ENCODE results near the gene LCN6. TPM values are rescaled to one million over a fixed set of nuclear protein-coding genes. Genes with fewer than 3 reads are reported as not detected.
"Not testable (repeated sequence)": the region's sequence is repeated elsewhere in the genome, so short reads cannot be mapped to it uniquely, and the experiment has no call there.

Gene LCN6
- polyA plus RNA-seq, 4 donors: 1.4 to 21.5 (median 2.2) TPM; not detected in 1

GRCh38 chr9:136791516-136792276, 43.4 kb upstream of the LCN6 start:
- H3K4me3 ChIP-seq (ENCODE audit: low read depth in 1 of 3, low read length in 3 of 3): peak overlapping the region; percentile 60 to 92 (median 65)
- FAIRE-seq: no peak
- 2 to 3% (median 2%) methylated on average over 27 to 29 of the region's 29 CpGs for WGBS, 3 donors
- H3K36me3 ChIP-seq (ENCODE audit: control insufficient read depth in 3 of 3, insufficient read depth in 2 of 3, low read depth in 1 of 3, low read length in 3 of 3): peaks cover 0 to 38% (median 0%) of the 10 kb centered on the region in 3 donors
- DNase-seq: peak; percentile 91 to 93
- H3K4me1 ChIP-seq (ENCODE audit: control insufficient read depth in 3 of 3, insufficient read depth in 2 of 3, low read depth in 1 of 3, low read length in 2 of 3): peaks cover 0 to 74% (median 0%) of the 10 kb centered on the region in 3 donors
- H3K27me3 ChIP-seq (ENCODE audit: control insufficient read depth in 3 of 3, insufficient read depth in 3 of 3, low read length in 3 of 3): no peaks in the 10 kb centered on the region
- H3K27ac ChIP-seq (ENCODE audit: low read depth in 1 of 3, low read length in 2 of 3): peak overlapping the region; percentile 95 to 100 (median 97)
- H3K9me3 ChIP-seq (ENCODE audit: control insufficient read depth in 2 of 2, insufficient read depth in 1 of 2, low read depth in 1 of 2, low read length in 1 of 2): no peaks in the 10 kb centered on the region

GRCh38 chr9:136790640-136791515, 42.6 kb upstream of the LCN6 start, which contains the start of gene TMEM141:
TMEM141 (plus strand) TSS chr9:136791344; CDS start chr9:136791371, 27 bp downstream.
- Histone ChIP-seq H3K4me3 (ENCODE audit: low read depth in 1 of 3, low read length in 3 of 3) (peak within 1 kb of the TSS; percentile 60 to 92 (median 65)), H3K36me3 (ENCODE audit: control insufficient read depth in 3 of 3, insufficient read depth in 2 of 3, low read depth in 1 of 3, low read length in 3 of 3) (peaks cover 0 to 38% (median 0%) of the 10 kb centered on the region in 3 donors), H3K9me3 (ENCODE audit: control insufficient read depth in 2 of 2, insufficient read depth in 1 of 2, low read depth in 1 of 2, low read length in 1 of 2) (no peaks in the 10 kb centered on the region), H3K27ac (ENCODE audit: low read depth in 1 of 3, low read length in 2 of 3) (peak within 1 kb of the TSS; percentile 95 to 100 (median 97)), H3K27me3 (ENCODE audit: control insufficient read depth in 3 of 3, insufficient read depth in 3 of 3, low read length in 3 of 3) (no peaks in the 10 kb centered on the region), H3K4me1 (ENCODE audit: control insufficient read depth in 3 of 3, insufficient read depth in 2 of 3, low read depth in 1 of 3, low read length in 2 of 3) (peaks cover 0 to 73% (median 1%) of the 10 kb centered on the region in 3 donors)
- no peak for FAIRE-seq
- 0 to 1% (median 1%) methylated on average over 49 to 70 of the region's 70 CpGs for WGBS, 3 donors
- DNase-seq: peak; percentile 99 to 100

GRCh38 chr9:136789523-136789937, 41.2 kb upstream of the LCN6 start:
- DNase-seq (peak in 1 of 2 donors; percentile 79), FAIRE-seq (no peak)
- Histone ChIP-seq H3K4me1 (ENCODE audit: control insufficient read depth in 3 of 3, insufficient read depth in 2 of 3, low read depth in 1 of 3, low read length in 2 of 3) (peaks cover 0 to 66% (median 1%) of the 10 kb centered on the region in 3 donors), H3K36me3 (ENCODE audit: control insufficient read depth in 3 of 3, insufficient read depth in 2 of 3, low read depth in 1 of 3, low read length in 3 of 3) (peaks cover 0 to 28% (median 0%) of the 10 kb centered on the region in 3 donors), H3K27ac (ENCODE audit: low read depth in 1 of 3, low read length in 2 of 3) (peak overlapping the region in 2 of 3 donors; percentile 52 to 91), H3K4me3 (ENCODE audit: low read depth in 1 of 3, low read length in 3 of 3) (no peak overlapping the region), H3K27me3 (ENCODE audit: control insufficient read depth in 3 of 3, insufficient read depth in 3 of 3, low read length in 3 of 3) (no peaks in the 10 kb centered on the region), H3K9me3 (ENCODE audit: control insufficient read depth in 2 of 2, insufficient read depth in 1 of 2, low read depth in 1 of 2, low read length in 1 of 2) (no peaks in the 10 kb centered on the region)
- WGBS, 3 donors: 34 to 67% (median 38%) methylated on average over 3 of the region's 3 CpGs

- Histone ChIP-seq H3K27ac (ENCODE audit: low read depth in 1 of 3, low read length in 2 of 3) (peak overlapping the region in 2 of 3 donors; percentile 52 to 91), H3K4me3 (ENCODE audit: low read depth in 1 of 3, low read length in 3 of 3) (peak overlapping the region in 1 of 3 donors; percentile 27), H3K4me1 (ENCODE audit: control insufficient read depth in 3 of 3, insufficient read depth in 2 of 3, low read depth in 1 of 3, low read length in 2 of 3) (peaks cover 0 to 62% (median 1%) of the 10 kb centered on the region in 3 donors), H3K36me3 (ENCODE audit: control insufficient read depth in 3 of 3, insufficient read depth in 2 of 3, low read depth in 1 of 3, low read length in 3 of 3) (peaks cover 0 to 21% (median 0%) of the 10 kb centered on the region in 3 donors)
- FAIRE-seq; H3K27me3 ChIP-seq (ENCODE audit: control insufficient read depth in 3 of 3, insufficient read depth in 3 of 3, low read length in 3 of 3); H3K9me3 ChIP-seq (ENCODE audit: control insufficient read depth in 2 of 2, insufficient read depth in 1 of 2, low read depth in 1 of 2, low read length in 1 of 2): not testable (repeated sequence)
- DNase-seq: peak; percentile 44 to 75
- 16 to 55% (median 38%) methylated on average over 27 of the region's 27 CpGs for WGBS, 3 donors
Observed at GRCh38 chr9:136788644-136789522, 40.6 kb upstream of the LCN6 start.

- DNase-seq (peak; percentile 78 to 90), FAIRE-seq (no peak)
- peaks cover 0 to 54% (median 1%) of the 10 kb centered on the region in 3 donors for H3K4me1 ChIP-seq (ENCODE audit: control insufficient read depth in 3 of 3, insufficient read depth in 2 of 3, low read depth in 1 of 3, low read length in 2 of 3)
- no peaks in the 10 kb centered on the region for H3K9me3 ChIP-seq (ENCODE audit: control insufficient read depth in 2 of 2, insufficient read depth in 1 of 2, low read depth in 1 of 2, low read length in 1 of 2)
- H3K4me3 ChIP-seq (ENCODE audit: low read depth in 1 of 3, low read length in 3 of 3): no peak overlapping the region
- 9 to 16% (median 12%) methylated on average over 21 of the region's 21 CpGs for WGBS, 3 donors
- H3K27me3 ChIP-seq (ENCODE audit: control insufficient read depth in 3 of 3, insufficient read depth in 3 of 3, low read length in 3 of 3): no peaks in the 10 kb centered on the region
- peaks cover 0 to 12% (median 0%) of the 10 kb centered on the region in 3 donors for H3K36me3 ChIP-seq (ENCODE audit: control insufficient read depth in 3 of 3, insufficient read depth in 2 of 3, low read depth in 1 of 3, low read length in 3 of 3)
- peak overlapping the region in 1 of 3 donors; percentile 91 for H3K27ac ChIP-seq (ENCODE audit: low read depth in 1 of 3, low read length in 2 of 3)
Observed at GRCh38 chr9:136787690-136788400, 39.5 kb upstream of the LCN6 start.

GRCh38 chr9:136786983-136787382, 38.7 kb upstream of the LCN6 start:
- not testable (repeated sequence) for H3K9me3 ChIP-seq (ENCODE audit: control insufficient read depth in 2 of 2, insufficient read depth in 1 of 2, low read depth in 1 of 2, low read length in 1 of 2); H3K4me3 ChIP-seq (ENCODE audit: low read depth in 1 of 3, low read length in 3 of 3); FAIRE-seq; DNase-seq; H3K27me3 ChIP-seq (ENCODE audit: control insufficient read depth in 3 of 3, insufficient read depth in 3 of 3, low read length in 3 of 3); H3K36me3 ChIP-seq (ENCODE audit: control insufficient read depth in 3 of 3, insufficient read depth in 2 of 3, low read depth in 1 of 3, low read length in 3 of 3); H3K27ac ChIP-seq (ENCODE audit: low read depth in 1 of 3, low read length in 2 of 3)
- peaks cover 0 to 48% (median 1%) of the 10 kb centered on the region in 3 donors for H3K4me1 ChIP-seq (ENCODE audit: control insufficient read depth in 3 of 3, insufficient read depth in 2 of 3, low read depth in 1 of 3, low read length in 2 of 3)
- WGBS, 3 donors: 11 to 41% (median 32%) methylated on average over 4 of the region's 4 CpGs

- Histone ChIP-seq H3K9me3 (ENCODE audit: control insufficient read depth in 2 of 2, insufficient read depth in 1 of 2, low read depth in 1 of 2, low read length in 1 of 2) (no peaks in the 10 kb centered on the region), H3K27me3 (ENCODE audit: control insufficient read depth in 3 of 3, insufficient read depth in 3 of 3, low read length in 3 of 3) (no peaks in the 10 kb centered on the region), H3K4me3 (ENCODE audit: low read depth in 1 of 3, low read length in 3 of 3) (no peak overlapping the region), H3K36me3 (ENCODE audit: control insufficient read depth in 3 of 3, insufficient read depth in 2 of 3, low read depth in 1 of 3, low read length in 3 of 3) (no peaks in the 10 kb centered on the region), H3K27ac (ENCODE audit: low read depth in 1 of 3, low read length in 2 of 3) (no peak overlapping the region), H3K4me1 (ENCODE audit: control insufficient read depth in 3 of 3, insufficient read depth in 2 of 3, low read depth in 1 of 3, low read length in 2 of 3) (peaks cover 0 to 44% (median 1%) of the 10 kb centered on the region in 3 donors)
- 58 to 75% (median 61%) methylated on average over 10 of the region's 10 CpGs for WGBS, 3 donors
- DNase-seq (no peak), FAIRE-seq (no peak)
Observed at GRCh38 chr9:136786451-136786850, 38.1 kb upstream of the LCN6 start.

All from small intestine (tissue), 7 donors.